EH (cell line): ENCODE results near the gene KIF26B.
"Not testable (repeated sequence)": the region's sequence is repeated elsewhere in the genome, so short reads cannot be mapped to it uniquely, and the experiment has no call there.

ENCODE experiments used
- DNase-seq: peaks from one replicate; pipeline ENCODE4 v3.0.0-alpha.2; 2015; ENCODE audit warnings: low read depth

The KIF26B gene

GRCh38 chr1:245154429-245155271, at the start of gene KIF26B:
KIF26B (plus strand) TSS chr1:245154985; CDS start chr1:245155425, 440 bp downstream.
- DNase-seq, result peak; percentile 65

DNA sequence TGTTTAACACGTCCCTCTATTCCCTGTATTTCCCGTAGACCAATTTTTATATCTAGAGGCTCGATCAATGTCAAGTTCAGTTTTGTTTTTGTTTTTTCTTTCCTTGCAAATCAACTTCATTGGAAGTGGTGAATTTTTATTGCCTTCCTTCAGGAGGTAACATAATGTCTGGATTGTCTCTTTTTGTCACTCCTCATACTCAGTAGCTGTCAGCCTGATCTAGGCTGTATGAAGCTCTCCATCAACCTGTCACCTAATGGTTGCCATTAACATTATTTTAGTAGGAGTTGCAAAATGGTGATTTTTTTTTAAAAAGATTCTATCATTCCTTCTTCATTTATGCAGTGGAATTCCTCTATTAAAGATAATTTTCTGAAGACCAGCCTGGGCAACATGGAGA, 49.7 kb upstream of the KIF26B start:
- DNase-seq, result no peak

- DNase-seq, result peak; percentile 33
Measured at GRCh38 chr1:245105815-245106410, 48.9 kb upstream of the KIF26B start.

- no peak for DNase-seq
Measured at GRCh38 chr1:245107776-245108114, 47.0 kb upstream of the KIF26B start.

DNA sequence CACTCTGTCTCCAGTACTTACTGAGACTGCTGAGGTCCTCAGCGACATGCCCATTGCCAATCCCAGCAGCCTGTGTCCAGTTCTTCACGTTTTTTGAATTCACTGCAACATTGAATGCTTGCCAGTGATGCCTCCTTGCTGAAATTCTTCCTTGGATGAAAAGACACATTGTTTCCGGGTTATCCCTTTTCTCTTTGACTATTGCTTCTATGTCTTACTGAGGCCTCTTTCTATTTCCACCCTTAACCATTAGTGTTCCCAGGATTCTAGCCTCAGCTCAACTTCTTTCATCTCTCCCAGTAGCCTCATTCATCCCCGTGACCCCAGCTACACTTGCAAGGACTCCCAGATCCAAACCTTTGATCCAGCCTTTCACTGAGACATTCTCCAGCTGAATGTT, 46.5 kb upstream of the KIF26B start:
- DNase-seq, result no peak

DNA sequence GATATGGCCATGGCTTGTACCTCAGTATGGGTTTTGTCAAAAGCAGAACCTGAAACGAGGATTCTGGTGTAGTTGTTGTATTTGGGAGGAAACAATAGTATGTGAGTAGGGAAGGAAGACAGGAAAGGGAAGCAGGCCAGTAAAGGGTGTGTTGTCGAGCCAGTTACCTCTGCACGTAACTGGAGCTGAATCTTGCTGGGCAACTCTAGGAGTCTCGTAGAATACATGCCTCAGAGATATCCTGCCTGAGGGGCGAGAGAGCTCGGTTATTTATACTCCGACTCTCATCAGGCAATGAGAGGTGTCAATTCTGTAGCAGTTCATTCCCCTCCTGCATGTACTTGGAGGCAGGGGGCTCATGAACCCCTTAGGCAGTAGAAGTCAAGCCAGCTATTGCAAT, 45.9 kb upstream of the KIF26B start:
- no peak for DNase-seq

DNA sequence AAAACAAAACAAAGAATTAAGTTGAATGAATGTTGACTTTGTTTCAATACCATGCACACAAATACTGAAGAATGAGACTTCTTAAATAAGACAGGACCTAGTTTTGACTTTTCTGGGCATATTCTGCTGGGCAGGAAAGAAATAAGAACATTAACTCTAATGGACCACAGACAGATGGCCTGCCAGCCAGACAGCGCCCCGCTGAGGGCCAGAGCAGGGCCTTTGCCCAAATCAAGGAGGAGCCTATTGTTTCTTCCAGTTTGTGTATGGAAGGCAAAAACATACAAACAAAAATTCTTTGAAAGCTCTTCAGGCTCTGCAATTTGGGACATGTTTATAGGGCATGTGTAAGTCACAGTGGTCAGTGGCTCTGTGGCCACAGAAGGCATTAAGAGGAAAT, 44.4 kb upstream of the KIF26B start:
- no peak for DNase-seq

DNA sequence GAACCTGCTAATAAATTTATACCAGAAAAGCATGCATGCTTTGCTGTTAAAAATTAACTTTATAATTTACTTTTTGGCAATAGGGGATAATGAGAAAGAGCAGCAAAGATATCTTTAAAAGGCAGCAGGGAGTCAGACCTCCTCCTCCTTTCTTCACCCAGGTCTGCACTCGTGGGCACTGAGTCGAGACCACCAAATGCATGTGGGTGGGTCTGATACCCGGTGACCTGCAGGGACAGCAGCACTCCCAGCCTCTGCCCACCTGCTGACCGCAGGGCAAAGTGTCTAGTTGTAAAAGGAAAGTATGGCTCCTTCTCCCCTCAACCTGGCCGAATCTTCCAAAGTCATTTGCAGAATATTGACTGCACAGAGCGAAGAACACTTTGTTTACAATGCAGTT, 43.7 kb upstream of the KIF26B start:
- no peak for DNase-seq

GRCh38 chr1:245113649-245114048, 41.1 kb upstream of the KIF26B start:
- no peak for DNase-seq

DNA sequence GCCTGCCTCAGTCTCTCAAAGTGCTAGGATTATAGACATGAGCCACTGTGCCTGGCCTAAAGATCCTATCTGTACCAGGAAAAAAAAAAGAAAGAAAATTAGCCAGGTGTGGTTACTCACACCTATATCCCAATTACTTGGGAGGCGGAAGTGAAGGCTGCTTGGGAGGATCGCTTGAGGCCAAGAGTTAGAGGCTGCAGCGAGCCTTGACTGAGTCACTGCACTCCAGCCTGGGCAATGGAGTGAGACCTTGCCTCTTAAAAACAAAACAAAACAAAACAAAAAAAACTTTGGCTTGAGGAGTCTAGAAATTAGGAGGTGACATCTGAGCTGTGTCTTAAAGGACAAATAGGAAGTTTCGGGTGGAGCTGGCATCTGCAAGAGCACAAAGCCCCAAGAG, 38.7 kb upstream of the KIF26B start:
- DNase-seq, result no peak

DNA sequence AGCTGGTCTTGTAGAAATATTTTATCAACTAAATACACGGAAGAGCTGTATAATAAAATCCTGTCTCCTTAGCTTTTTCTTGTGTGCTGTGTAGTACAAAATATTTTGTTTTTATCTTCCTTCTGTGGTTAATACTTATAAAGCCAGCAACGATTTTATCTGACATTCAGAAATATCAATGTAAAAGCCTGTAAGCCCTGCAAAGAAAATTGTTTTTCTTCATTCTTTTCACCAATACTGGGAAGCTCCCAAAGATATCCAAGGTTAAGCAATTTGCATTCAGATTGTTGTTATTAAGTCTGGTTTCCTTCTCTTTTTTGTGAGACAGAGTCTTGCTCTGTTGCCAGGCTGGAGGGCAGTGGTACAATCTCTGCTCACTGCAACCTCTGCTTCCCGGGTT, 38.0 kb upstream of the KIF26B start:
- DNase-seq, result no peak

- DNase-seq, result no peak
Measured at GRCh38 chr1:245118066-245118465, 36.7 kb upstream of the KIF26B start.

DNA sequence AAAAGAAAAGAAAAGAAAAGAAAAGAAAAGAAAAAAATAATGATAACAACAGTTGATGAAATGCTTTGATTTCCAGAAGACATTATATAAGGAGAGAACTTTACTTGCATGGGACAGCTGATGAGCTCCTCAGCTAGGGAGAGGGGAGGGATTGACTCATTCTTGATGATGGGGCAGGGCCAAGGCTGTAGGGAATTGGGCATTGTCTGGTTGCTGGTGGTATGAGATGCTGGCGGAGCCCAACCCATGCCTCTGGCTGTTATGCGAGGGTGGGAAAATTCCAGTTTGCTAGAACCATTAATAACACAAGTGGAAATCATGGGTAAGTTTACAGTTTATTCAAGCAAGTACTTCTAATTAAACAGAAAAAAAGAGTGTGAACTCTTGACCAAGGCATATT, 36.0 kb upstream of the KIF26B start:
- no peak for DNase-seq

GRCh38 chr1:245121523-245121922, 33.3 kb upstream of the KIF26B start:
- DNase-seq, result no peak

DNA sequence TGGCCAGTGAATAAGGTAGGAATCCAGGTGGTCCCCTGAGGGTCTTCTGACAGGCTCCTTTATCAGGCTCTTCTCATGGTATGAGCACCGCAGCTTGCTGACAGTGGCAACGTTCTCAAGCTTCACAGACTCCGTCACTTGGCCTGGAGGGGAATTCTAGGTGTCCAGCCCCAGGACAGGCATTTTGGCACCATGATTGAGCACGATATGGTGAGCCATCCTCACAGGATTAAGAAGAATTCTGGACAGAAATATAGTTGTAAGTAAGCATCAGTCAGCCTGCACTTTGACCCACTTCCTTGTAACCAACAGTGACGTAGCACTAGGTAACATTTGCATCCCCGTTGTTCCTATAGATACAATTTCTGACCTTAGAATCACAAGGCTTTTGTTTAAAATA, 30.5 kb upstream of the KIF26B start:
- DNase-seq, result no peak

- no peak for DNase-seq
Measured at GRCh38 chr1:245124644-245125043, 30.1 kb upstream of the KIF26B start.

DNA sequence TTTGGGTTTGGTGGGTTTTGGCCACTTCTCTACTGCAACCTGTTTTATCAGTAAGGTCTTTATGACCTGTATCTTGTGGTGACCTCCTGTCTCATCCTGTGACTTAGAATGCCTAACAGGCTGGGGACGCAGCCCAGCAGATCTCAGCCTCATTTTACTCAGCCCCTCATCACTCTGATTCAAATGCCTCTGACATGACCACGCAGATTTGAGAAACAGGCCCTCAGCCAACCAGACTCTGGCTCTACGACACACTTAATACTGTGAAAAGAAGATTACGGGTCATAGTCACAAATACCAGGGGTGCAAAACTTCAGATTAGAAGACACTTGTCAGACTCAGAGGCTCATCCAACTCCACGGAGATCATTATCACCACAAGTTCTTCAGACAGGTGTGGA, 28.3 kb upstream of the KIF26B start:
- DNase-seq, result no peak

- DNase-seq, result no peak
Measured at GRCh38 chr1:245128381-245129101, 26.2 kb upstream of the KIF26B start.

- DNase-seq, result peak; percentile 43
Measured at GRCh38 chr1:245129319-245130240, 25.2 kb upstream of the KIF26B start.

- DNase-seq, result not testable (repeated sequence)
Measured at GRCh38 chr1:245130281-245131025, 24.3 kb upstream of the KIF26B start.

- DNase-seq, result no peak
Measured at GRCh38 chr1:245131026-245131393, 23.8 kb upstream of the KIF26B start.
